CD4-positive, alpha-beta T cell treated with Interleukin-15 for 1 hour (primary cell): ENCODE results near the gene ALAS1.

Experiments
- DNase-seq: peaks from one replicate; pipeline ENCODE4 v3.0.0-alpha.2; 2020

Gene ALAS1

GRCh38 chr3:52257911-52258310 is 60.0 kb downstream of the ALAS1 start:
- no peak for DNase-seq

- DNase-seq: no peak
Measured at GRCh38 chr3:52259035-52259434, 61.1 kb downstream of the ALAS1 start.

DNA sequence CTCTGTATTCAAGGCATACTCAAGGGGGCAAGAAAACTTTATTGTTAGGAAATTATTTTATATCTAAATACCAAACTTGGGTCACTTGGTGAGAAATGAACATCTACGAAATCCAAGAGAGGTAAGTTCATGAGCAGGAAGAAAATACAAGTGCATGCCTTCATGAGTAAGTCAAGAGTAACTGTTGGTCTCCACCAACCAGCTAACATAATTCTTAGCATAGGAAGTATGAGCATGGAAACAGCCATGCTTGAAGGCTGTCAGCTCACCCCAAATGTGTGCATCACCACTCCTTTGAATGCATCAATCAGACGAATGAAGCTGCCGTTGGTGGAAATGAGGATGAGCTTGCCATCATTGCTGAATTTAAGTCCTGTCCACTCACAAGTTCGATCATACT is 61.5 kb downstream of the ALAS1 start:
- no peak for DNase-seq

DNA sequence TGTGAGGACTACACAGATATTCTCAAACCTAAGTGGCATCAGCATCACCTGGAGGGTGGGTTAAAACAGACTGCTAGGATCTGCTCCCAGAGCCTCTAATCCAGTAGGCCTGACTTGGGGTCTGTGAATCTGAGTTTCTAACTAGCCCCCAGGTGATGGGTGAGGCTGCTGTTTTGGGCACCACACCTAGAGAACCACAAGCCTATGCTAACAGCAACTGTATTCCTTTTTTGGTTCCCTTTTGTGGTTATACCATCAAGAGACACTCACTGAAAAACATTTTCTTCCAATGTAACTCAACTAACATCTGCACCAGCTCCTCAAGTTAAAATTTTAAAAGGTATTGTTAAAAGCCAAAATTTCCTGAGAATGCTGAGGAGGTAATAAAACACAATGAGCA is 64.5 kb downstream of the ALAS1 start:
- no peak for DNase-seq
